GM19452 (cell line): Measurements from ENCODE around the gene CSPG4.
"Not testable (repeated sequence)": the region's sequence is repeated elsewhere in the genome, so short reads cannot be mapped to it uniquely, and the experiment has no call there.

Source experiments
- ATAC-seq: cut with Tn5 transposase; IDR thresholded peaks from one replicate; pipeline ENCODE4 v1.9.1; 2021; ENCODE audit not compliant: unreplicated experiment

The CSPG4 gene

GRCh38 chr15:75712668-75713337, at the start of gene CSPG4:
Gene CSPG4 (minus strand): TSS chr15:75712848. CDS start chr15:75712755, 93 bp downstream.
- ATAC-seq = no peak

GRCh38 chr15:75762357-75762718, 49.7 kb upstream of the CSPG4 start:
- ATAC-seq = not testable (repeated sequence)

GRCh38 chr15:75761446-75762356, 49.1 kb upstream of the CSPG4 start:
- ATAC-seq = no peak

GRCh38 chr15:75760704-75761435, 48.2 kb upstream of the CSPG4 start:
- ATAC-seq = no peak

GRCh38 chr15:75760131-75760520, 47.5 kb upstream of the CSPG4 start:
- ATAC-seq = not testable (repeated sequence)

- ATAC-seq = no peak
These were observed 46.9 kb upstream of the CSPG4 start for GRCh38 chr15:75759416-75760130.

- ATAC-seq = peak; percentile 87
These were observed 45.6 kb upstream of the CSPG4 start for GRCh38 chr15:75758071-75758872.

GRCh38 chr15:75754871-75755270, 42.2 kb upstream of the CSPG4 start:
- ATAC-seq = not testable (repeated sequence)

- ATAC-seq = no peak
These were observed 40.5 kb upstream of the CSPG4 start for GRCh38 chr15:75753145-75753544.

- ATAC-seq = no peak
These were observed 39.2 kb upstream of the CSPG4 start for GRCh38 chr15:75751891-75752290.

- ATAC-seq = no peak
These were observed 38.6 kb upstream of the CSPG4 start for GRCh38 chr15:75751116-75751875.

- no peak for ATAC-seq
These were observed 37.8 kb upstream of the CSPG4 start for GRCh38 chr15:75750261-75751050.

GRCh38 chr15:75749820-75750219, 37.2 kb upstream of the CSPG4 start:
- no peak for ATAC-seq

- ATAC-seq = not testable (repeated sequence)
These were observed 36.2 kb upstream of the CSPG4 start for GRCh38 chr15:75748882-75749281.

- ATAC-seq = not testable (repeated sequence)
These were observed 34.5 kb upstream of the CSPG4 start for GRCh38 chr15:75747121-75747520.

GRCh38 chr15:75745305-75745704, 32.7 kb upstream of the CSPG4 start:
- no peak for ATAC-seq

GRCh38 chr15:75742346-75742745, 29.7 kb upstream of the CSPG4 start:
- not testable (repeated sequence) for ATAC-seq

GRCh38 chr15:75739791-75740190, 27.1 kb upstream of the CSPG4 start:
- no peak for ATAC-seq
